Ovary (tissue), 3 donors: Measurements from ENCODE around the gene TTC28.

Experiments used
- EP300 ChIP-seq: sonication (generic); formaldehyde crosslinking; IDR thresholded peaks from one replicate; pipeline ENCODE4 v1.6.1; 2017; ENCODE audit warnings: antibody characterized with exemption
- POLR2A ChIP-seq: fragments of 450-650 bp; IDR thresholded peaks from one replicate; pipeline ENCODE4 v1.6.1; 2017; ENCODE audit warnings: antibody characterized with exemption, mild to moderate bottlenecking, moderate library complexity
- TF ChIP-seq, protein P1 (sequence below), 3 donors: fragments of 450-650 bp in 2 of 3; fragments of 200-600 bp in 1 of 3; IDR thresholded peaks; one replicate each; pipeline versions ENCODE4 v1.5.1 to v1.8.0; 2016 to 2022; ENCODE audit warnings: antibody characterized with exemption in 3 of 3, mild to moderate bottlenecking in 1 of 3
- donor health status: DM: no; HTN: no; CAD: no.

DNA sequence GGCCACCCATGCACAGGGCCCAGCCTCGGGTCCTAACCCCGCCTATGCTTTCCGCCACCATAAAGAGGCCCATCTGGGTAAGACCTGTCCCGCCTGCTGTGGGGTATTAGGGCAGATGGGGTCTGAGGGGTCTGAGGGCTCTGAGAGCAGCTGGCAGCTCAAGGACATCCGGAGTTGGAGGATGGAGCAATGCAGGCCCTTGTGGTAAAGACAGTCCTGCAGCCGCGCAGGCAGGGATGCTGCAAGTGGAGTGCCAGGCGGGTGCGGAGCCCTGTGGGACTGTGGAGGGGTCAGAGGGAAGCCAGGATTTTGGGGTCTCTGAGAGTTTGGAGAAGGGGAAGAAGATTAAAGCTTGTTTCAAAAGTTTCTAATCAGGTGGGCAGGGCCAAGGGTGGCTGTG lies 679.3 kb downstream of the TTC28 start:
- TF ChIP-seq, protein P1, sequence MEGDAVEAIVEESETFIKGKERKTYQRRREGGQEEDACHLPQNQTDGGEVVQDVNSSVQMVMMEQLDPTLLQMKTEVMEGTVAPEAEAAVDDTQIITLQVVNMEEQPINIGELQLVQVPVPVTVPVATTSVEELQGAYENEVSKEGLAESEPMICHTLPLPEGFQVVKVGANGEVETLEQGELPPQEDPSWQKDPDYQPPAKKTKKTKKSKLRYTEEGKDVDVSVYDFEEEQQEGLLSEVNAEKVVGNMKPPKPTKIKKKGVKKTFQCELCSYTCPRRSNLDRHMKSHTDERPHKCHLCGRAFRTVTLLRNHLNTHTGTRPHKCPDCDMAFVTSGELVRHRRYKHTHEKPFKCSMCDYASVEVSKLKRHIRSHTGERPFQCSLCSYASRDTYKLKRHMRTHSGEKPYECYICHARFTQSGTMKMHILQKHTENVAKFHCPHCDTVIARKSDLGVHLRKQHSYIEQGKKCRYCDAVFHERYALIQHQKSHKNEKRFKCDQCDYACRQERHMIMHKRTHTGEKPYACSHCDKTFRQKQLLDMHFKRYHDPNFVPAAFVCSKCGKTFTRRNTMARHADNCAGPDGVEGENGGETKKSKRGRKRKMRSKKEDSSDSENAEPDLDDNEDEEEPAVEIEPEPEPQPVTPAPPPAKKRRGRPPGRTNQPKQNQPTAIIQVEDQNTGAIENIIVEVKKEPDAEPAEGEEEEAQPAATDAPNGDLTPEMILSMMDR (IDR thresholded peaks at IDR 0.05): no peak
- no peak for TF ChIP-seq POLR2A
- TF ChIP-seq EP300: no peak
